KMS-11 (cell line): ENCODE results near the gene RAD51B.

Source experiments
- H2AFZ ChIP-seq: fragments of 200-600 bp; sonication (generic); 2 replicates; pipeline ENCODE4 v1.6.1; 2016; ENCODE audit warnings: antibody characterized with exemption, mixed run types, low read depth
- H3K27ac ChIP-seq: fragments of 200-600 bp; sonication (generic); 2 replicates; pipeline ENCODE4 v1.6.1; 2016; ENCODE audit warnings: mild to moderate bottlenecking, mixed run types
- H3K27me3 ChIP-seq: fragments of 200-600 bp; sonication (generic); 2 replicates; pipeline ENCODE4 v1.6.1; 2017; ENCODE audit warnings: mild to moderate bottlenecking, low read depth, mixed run types, moderate library complexity; ENCODE audit not compliant: insufficient read depth
- H3K36me3 ChIP-seq: fragments of 200-600 bp; sonication (generic); 2 replicates; pipeline ENCODE4 v1.6.1; 2017; ENCODE audit warnings: mild to moderate bottlenecking, mixed run types; ENCODE audit not compliant: insufficient read depth
- H3K4me1 ChIP-seq: fragments of 200-600 bp; sonication (generic); 2 replicates; pipeline ENCODE4 v1.6.1; 2016; ENCODE audit warnings: mild to moderate bottlenecking, low read depth, mixed run types; ENCODE audit not compliant: poor library complexity, severe bottlenecking
- H3K4me2 ChIP-seq: fragments of 200-600 bp; sonication (generic); 2 replicates; pipeline ENCODE4 v1.7.0; 2016; ENCODE audit warnings: mild to moderate bottlenecking, mixed run types
- H3K4me3 ChIP-seq: fragments of 200-600 bp; sonication (generic); IDR thresholded peaks from 2 replicates; pipeline ENCODE4 v1.6.1; 2017; ENCODE audit warnings: low read depth, low read length, mixed read lengths; ENCODE audit not compliant: insufficient read depth
- H3K79me2 ChIP-seq: fragments of 200-600 bp; sonication (generic); 2 replicates; pipeline ENCODE4 v1.6.1; 2016; ENCODE audit warnings: low read depth, mixed run types; ENCODE audit not compliant: insufficient read depth
- H3K9ac ChIP-seq: fragments of 200-600 bp; sonication (generic); 2 replicates; pipeline ENCODE4 v1.6.1; 2016; ENCODE audit warnings: mild to moderate bottlenecking, mixed run types
- H4K20me1 ChIP-seq: fragments of 200-600 bp; sonication (generic); 2 replicates; pipeline ENCODE4 v1.6.1; 2016; ENCODE audit warnings: mild to moderate bottlenecking, mixed run types; ENCODE audit not compliant: insufficient read depth
- TF ChIP-seq, protein P1 (sequence below): fragments of 200-600 bp; sonication (generic); conservative IDR thresholded peaks from 2 replicates; pipeline ENCODE4 v1.6.1; 2017; ENCODE audit warnings: low read depth, mild to moderate bottlenecking, antibody characterized with exemption, low read length, moderate library complexity, mixed read lengths

RAD51B gene

DNA sequence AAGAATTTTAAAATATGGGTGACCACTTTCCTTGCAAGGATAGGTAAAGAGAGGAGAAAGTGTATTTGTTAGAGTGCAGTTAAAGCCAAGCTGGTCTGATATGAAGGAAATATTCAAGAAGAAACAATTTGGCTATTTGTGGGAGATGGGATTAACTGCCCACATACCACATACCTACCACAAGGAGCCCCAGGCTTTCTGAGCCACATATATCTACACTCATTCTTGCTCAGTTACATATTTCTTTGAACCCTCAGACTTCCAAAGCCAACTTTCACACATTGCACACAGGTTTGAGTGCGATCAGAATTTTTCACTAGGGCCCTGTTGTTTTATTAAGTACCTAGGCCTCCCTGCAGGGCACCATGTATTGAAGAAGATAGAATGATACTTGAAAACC, 643.1 kb downstream of the RAD51B start:
- no peaks in the 10 kb centered on the region for H3K4me1 ChIP-seq
- no peak overlapping the region for H3K4me2 ChIP-seq
- no peaks in the 10 kb centered on the region for H4K20me1 ChIP-seq
- no peak overlapping the region for H2AFZ ChIP-seq
- no peaks in the 10 kb centered on the region for H3K79me2 ChIP-seq
- H3K27ac ChIP-seq = no peak overlapping the region
- H3K27me3 ChIP-seq = no peaks in the 10 kb centered on the region
- TF ChIP-seq, protein P1, sequence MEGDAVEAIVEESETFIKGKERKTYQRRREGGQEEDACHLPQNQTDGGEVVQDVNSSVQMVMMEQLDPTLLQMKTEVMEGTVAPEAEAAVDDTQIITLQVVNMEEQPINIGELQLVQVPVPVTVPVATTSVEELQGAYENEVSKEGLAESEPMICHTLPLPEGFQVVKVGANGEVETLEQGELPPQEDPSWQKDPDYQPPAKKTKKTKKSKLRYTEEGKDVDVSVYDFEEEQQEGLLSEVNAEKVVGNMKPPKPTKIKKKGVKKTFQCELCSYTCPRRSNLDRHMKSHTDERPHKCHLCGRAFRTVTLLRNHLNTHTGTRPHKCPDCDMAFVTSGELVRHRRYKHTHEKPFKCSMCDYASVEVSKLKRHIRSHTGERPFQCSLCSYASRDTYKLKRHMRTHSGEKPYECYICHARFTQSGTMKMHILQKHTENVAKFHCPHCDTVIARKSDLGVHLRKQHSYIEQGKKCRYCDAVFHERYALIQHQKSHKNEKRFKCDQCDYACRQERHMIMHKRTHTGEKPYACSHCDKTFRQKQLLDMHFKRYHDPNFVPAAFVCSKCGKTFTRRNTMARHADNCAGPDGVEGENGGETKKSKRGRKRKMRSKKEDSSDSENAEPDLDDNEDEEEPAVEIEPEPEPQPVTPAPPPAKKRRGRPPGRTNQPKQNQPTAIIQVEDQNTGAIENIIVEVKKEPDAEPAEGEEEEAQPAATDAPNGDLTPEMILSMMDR = no peak
- H3K4me3 ChIP-seq = no peak overlapping the region
- H3K36me3 ChIP-seq = no peaks in the 10 kb centered on the region
- no peak overlapping the region for H3K9ac ChIP-seq

DNA sequence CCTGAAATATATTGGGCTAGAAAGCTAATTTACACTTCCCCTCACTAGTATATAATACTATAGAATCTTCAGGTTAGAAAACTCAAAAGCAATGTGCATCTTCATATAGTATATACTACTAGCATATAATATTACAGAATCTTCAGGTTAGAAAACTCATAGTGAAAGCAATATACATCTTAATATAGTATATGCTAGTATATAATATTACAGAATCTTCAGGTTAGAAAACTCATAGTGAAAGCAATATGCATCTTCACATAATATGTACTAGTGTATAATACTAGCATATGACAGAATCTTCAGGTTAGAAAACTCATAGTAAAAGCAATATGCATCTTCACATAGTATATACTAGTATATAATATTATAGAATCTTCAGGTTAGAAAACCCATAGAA, 643.7 kb downstream of the RAD51B start:
- no peak overlapping the region for H3K27ac ChIP-seq
- no peaks in the 10 kb centered on the region for H3K27me3 ChIP-seq
- H3K4me2 ChIP-seq = no peak overlapping the region
- H3K9ac ChIP-seq = no peak overlapping the region
- no peaks in the 10 kb centered on the region for H3K36me3 ChIP-seq
- no peaks in the 10 kb centered on the region for H3K79me2 ChIP-seq
- no peak overlapping the region for H3K4me3 ChIP-seq
- no peak overlapping the region for H2AFZ ChIP-seq
- H4K20me1 ChIP-seq = no peaks in the 10 kb centered on the region
- TF ChIP-seq, protein P1 = no peak
- no peaks in the 10 kb centered on the region for H3K4me1 ChIP-seq

DNA sequence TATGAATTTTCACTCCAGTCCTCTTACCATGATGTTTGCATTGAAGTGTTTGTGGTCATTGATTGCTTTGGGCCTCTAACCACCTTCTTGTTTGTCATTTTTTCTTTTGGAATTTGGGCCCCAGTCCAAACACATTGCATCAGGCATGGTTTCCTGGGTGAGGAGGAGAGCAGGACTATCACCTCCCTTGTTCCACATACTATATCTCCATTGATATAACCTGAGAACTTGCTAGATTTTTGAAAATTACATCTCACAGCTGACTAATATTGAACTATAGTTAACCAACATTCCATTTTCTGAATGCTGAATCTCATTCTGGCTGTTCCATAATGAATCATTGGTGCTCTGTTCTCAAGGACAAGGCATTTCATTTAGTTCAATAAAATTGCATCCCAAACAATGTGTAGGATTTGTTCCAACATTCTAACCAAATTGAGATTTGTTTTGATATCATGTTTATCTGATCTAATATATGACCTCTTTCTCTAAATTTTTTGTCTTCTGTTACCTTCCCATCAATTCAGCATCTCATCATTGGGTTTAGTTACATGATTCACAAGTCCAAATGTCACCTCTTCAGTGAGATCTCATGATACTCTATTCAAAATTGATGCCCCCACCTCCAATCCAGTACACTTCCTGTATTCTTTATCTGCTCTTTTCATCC, 644.3 kb downstream of the RAD51B start:
- no peaks in the 10 kb centered on the region for H4K20me1 ChIP-seq
- H3K36me3 ChIP-seq = no peaks in the 10 kb centered on the region
- H3K79me2 ChIP-seq = no peaks in the 10 kb centered on the region
- no peaks in the 10 kb centered on the region for H3K27me3 ChIP-seq
- no peak overlapping the region for H2AFZ ChIP-seq
- no peaks in the 10 kb centered on the region for H3K4me1 ChIP-seq
- TF ChIP-seq, protein P1 = no peak
- no peak overlapping the region for H3K27ac ChIP-seq
- no peak overlapping the region for H3K9ac ChIP-seq
- no peak overlapping the region for H3K4me2 ChIP-seq
- no peak overlapping the region for H3K4me3 ChIP-seq

DNA sequence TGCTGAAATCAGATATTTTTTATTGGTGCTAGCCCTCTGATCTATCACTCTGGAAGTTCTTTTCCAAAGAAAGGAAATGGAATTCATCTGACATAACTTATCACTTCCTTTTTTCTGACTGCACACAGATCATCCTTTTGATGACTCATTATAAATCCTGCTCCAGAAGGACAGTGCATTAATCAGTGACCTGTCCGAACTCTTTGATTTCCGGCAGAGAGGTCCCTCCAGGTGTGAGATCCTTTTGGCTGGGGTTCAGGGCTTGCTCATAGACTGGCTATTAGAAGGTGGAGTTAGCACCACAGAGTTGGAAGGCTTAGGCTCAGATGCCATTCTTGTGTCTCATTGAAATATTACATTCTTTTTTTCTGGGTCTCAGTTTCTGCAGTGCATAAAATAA, 645.1 kb downstream of the RAD51B start:
- Histone ChIP-seq H3K9ac (no peak overlapping the region), H3K27me3 (no peaks in the 10 kb centered on the region), H4K20me1 (no peaks in the 10 kb centered on the region)

More for the DNA sequence above, 645.1 kb downstream of the RAD51B start:
- no peak overlapping the region for H3K4me3 ChIP-seq
- no peaks in the 10 kb centered on the region for H3K36me3 ChIP-seq
- no peak overlapping the region for H2AFZ ChIP-seq
- H3K4me2 ChIP-seq = no peak overlapping the region
- no peak overlapping the region for H3K27ac ChIP-seq
- H3K79me2 ChIP-seq = no peaks in the 10 kb centered on the region
- no peaks in the 10 kb centered on the region for H3K4me1 ChIP-seq
- TF ChIP-seq, protein P1 = no peak
